Measurements from ENCODE around the gene HTRA2.
A peak's percentile ranks its signal among the peaks of the same experiment; 100 is the strongest.

HTRA2 gene

GRCh38 chr2:74500578-74500946 is 29.2 kb upstream of the HTRA2 start:
- no peak for DNase-seq

DNA sequence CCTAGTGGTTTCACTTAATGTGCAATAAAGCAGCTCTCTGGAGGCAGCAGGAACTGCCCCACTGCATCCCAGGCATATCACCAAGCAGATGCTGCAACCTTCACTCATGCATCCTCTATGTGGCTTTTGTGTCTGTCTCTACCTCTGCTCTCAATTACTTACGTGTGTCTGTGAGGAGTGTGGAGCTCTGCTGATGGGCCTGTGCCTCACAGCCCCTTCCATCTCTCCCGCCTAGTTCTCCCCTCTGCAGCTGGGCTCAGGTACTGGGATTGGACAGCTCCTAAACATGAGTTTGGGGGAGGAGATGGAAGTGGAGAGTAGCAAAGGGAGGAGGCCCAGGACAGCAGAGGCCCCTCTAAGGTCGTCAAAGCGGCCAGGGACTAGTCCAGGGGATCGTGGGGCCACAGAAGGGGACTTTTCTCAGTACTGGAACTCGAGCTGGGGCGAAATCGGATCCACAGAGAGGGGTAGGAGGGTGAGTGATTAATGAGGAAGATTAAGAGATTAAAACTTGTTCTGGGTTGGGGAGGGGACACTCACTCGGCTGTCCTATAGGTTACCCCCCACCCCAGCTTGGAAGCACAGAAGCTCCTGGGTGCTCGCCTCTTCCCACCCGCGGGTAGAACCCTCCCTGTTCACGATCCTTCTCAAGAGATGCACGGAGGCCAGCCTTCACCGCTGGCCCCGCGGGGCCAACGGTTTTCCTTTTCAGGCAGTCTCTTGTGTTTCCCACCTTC is 28.2 kb upstream of the HTRA2 start:
- DNase-seq = no peak

- peak in 3 of 4 experiments; percentile 36 to 56 (median 51) for DNase-seq
These were observed 27.5 kb upstream of the HTRA2 start for GRCh38 chr2:74502147-74502719.

DNA sequence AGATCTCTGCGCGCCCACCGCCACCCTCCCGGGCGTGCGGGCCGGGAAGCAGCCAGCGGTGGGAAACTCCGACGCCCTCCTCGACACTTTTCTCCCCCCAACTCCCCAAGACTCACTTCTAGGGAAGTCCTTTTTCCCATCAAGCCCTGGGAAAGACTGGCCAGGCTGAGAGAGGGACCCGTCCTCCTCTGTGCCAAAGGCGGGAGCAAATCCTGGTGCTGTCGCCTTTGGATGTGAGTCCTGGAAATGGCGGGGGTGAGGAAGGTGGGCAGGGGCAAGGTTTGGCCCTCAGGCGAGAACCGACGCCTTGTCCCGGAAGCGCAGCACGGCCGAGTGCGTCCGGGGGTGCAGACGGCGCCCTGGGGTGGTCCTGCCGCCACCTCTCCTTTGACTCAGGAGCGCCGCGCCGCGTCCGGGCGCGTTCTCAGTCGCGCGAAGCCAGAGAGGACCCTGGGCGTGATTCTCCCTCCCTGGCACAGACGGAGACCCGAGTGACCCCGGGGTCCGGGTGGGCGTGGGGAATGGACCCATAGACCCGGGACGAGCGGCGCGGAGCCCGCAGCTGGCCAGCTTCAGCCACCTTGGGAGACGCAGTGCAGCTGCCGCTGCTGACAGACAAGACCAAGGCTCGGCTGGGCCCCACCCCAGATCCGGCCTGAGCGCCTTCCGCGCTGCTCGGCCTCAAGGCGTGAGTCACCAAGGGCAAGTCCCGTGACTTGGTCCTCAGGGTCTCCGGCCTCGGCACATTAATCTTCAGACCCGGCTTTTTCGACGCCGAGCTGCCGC is 26.8 kb upstream of the HTRA2 start:
- peak; percentile 80 to 92 (median 88) for DNase-seq

DNA sequence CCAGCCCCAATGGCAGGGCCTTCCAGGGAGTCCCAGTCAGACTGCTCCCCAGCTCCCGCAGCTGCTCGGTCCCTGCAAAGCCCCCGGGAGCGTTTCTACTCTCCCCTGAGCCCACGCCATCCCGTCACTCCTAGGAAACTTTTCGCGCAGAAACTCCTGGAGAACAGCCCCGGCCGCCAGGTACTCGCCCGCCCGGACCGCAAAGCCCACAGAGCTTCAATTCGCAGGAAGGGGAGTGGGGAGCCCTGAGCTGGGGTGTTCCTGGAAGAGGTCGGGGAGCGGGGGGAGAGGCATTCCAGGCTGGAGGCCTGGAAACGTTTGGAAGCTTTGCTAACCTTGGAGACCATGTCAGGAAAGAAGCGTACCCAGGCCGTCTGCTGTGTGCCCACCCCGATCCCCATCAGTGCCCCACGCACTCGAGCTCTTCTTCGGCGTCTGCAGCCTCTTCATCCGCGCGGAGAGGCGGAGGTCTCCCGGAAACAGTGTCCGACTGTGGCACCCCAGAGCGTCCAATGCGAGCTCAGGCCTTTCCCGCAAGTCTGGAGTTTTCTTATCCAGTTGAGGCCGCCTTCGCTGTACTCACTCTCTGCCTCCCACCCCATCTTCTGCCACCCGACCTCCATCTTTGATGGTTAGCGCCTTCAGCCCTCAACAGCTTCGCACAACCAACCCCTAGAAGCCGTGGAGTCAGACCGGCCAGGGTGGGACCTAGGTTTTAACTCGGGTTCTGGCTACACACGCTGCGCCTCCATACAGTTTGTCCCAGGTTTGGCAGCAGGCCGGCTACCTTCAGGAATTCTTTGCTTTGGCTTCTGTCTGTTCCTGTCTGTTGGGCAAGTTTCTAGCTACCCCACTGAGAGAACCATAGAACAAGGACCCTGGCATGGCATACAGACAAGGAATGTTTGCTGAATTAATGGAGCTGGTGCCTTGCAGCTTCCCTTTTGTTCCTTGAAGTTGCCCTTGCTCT is 25.9 kb upstream of the HTRA2 start:
- no peak for DNase-seq

DNA sequence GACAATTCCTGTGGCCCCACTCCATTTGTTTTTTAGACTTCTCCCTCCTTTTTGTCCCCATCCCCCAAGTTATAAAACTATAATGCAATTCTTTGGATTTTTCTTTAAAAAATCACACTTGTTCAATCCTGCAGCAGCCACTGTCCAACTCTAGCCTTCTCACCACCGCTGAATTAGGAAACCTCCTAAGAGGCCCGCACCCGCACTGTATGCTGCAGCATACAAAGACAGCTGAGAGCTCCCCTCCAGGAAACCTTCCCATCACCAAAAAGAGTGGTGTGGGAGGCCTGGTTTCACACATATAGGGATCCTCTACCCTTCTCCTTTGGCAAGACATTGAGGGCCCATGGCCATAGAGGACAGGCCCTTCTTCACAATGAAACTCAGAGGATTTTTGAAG is 25.1 kb upstream of the HTRA2 start:
- no peak for DNase-seq

- no peak for DNase-seq
These were observed 24.1 kb upstream of the HTRA2 start for GRCh38 chr2:74505448-74506246.

- DNase-seq = peak; percentile 98 to 99 (median 99)
These were observed 22.4 kb upstream of the HTRA2 start, which contains the start of gene PCGF1 for GRCh38 chr2:74507145-74507925. TSS of gene PCGF1 (minus strand) at chr2:74507695. CDS start at chr2:74507668, 27 bp downstream.

DNA sequence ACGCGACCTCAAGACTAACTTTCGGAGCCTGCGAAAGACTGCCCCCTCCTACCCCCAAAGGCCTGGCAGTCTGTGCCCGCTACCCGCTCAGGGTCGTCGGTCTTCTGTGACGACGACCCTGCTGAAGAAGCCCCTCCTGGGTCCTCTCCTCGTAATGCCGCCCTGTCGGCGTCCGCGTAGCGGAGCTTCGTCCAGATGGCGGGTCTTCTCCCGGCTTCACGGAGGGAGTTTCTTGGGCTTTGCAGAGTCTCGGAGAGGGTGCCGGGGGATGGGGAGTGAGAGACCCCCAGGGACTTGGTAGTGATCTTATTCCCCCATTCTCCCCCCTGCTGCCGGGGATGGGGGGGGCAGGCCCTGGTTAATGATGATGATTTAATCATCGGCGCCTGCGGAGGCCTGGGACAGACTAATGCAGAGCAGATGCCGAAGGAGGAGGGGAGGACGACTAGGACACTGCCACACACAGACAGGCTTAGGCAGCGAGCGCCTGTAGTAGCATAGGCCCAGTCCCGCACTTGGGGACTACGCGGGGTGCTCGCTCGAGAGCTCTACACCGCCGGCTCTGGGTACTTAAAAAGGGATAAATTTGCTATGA is 21.7 kb upstream of the HTRA2 start:
- DNase-seq = no peak

DNA sequence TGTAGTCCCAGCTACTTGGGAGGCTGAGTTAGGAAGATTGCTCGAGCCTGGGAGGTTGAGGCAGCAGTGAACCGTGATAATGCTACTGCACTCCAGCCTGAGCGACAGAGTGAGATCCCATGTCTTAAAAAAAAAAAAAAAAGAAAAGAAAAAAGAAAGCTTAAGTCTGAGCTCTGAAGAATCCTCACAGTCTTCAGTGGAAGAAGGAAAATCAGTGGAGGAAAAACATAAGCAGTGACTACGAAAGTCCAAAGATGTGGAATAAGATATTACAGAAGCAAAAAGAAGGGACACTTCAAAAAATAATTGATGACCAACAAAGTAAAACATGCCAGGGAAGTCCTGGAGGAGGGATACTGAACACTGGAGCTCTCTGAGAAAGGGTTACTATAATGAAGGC is 19.5 kb upstream of the HTRA2 start:
- no peak for DNase-seq

DNA sequence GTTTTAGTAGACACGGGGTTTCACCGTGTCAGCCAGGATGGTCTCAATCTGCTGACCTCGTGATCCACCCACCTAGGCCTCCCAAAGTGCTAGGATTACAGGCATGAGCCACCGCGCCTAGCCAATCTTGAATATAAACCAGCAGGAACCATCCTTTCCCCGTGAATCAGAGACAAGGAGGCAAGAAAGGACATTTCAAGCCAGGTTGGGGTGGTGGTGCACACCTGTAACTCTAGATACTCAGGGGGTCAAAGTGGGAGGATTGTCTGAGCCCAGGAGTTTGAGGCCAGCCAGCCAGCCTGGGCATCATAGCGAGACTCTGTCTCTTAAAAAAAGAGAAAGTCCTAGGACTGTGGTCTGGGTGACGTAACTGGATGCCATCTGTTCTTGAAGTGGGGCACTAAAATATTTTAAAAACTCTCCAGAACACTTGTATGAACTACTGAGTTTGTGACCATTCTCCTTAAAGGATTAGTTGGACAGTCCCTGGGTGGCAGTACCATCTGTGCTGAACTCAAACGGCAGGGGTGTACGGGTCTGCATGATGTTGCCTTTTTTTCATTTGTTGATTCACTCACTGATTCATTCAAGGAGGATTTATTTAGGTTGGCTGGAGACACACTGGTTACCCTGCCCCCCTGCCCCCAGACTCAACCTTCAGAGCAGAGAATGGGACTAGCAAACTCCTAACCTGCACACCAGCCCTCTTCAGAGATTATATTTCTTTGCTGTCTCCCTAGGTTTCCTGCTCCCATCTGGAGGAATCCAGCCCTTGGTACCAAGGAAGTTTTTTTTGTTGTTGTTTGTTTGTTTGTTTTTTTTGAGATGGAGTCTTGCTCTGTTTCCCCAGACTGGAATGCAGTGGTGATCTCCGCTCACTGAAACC is 18.4 kb upstream of the HTRA2 start:
- DNase-seq = no peak

- no peak for DNase-seq
These were observed 16.8 kb upstream of the HTRA2 start for GRCh38 chr2:74512744-74513604.

- no peak for DNase-seq
These were observed 15.9 kb upstream of the HTRA2 start for GRCh38 chr2:74513605-74514367.

- DNase-seq = peak in 3 of 4 experiments; percentile 18 to 46 (median 39)
These were observed 15.1 kb upstream of the HTRA2 start, which contains the start of gene TLX2 for GRCh38 chr2:74514368-74515270. TSS of gene TLX2 (plus strand) at chr2:74514450. CDS start at chr2:74514807, 357 bp downstream.

GRCh38 chr2:74515271-74515980 is 14.3 kb upstream of the HTRA2 start:
- DNase-seq = peak in 1 of 4 experiments; percentile 15
